HG02970 (cell line): ENCODE results near the gene IPMK.
"Not testable (repeated sequence)": the region's sequence is repeated elsewhere in the genome, so short reads cannot be mapped to it uniquely, and the experiment has no call there.

Experiments
- ATAC-seq: cut with Tn5 transposase; IDR thresholded peaks from one replicate; pipeline ENCODE4 v1.9.1; 2021; ENCODE audit warnings: mild to moderate bottlenecking, moderate library complexity, moderate number of reproducible peaks; ENCODE audit not compliant: unreplicated experiment, low FRiP score

Gene IPMK

DNA sequence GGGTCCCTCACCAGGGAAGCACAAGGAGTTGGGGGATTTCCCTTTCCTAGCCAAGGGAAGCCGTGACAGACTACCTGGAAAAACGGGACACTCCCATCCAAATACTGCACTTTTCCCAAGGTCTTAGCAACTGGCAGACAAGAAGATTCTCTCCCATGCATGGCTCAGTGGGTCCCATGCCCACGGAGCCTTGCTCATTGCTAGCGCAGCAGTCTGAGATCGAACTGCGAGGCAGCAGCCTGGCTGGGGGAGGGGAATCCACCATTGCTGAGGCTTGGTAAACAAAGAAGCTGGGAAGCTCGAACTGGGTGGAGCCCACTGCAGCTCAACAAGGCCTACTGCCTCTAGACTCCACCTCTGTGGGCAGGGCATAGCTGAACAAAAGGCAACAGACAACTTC is 37.8 kb downstream of the IPMK start:
- ATAC-seq, result not testable (repeated sequence)

DNA sequence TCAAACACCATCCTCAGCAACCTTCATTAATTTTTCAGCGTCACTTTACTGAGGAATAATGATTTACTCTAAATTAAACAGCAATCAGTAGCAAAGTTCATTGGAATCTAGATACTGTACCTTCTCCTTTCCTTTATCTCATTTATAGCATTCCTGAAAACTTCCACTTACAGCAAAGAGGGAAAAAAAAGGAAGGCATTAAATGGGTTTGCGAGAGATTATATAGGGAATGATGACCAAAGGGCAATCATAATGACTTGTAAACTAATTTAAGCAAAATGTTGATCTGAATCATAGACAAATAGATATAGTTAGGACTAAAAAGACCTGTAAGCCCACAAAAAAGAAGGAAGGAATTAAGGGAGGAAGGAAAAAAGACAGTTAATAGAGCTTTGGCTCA is 42.0 kb downstream of the IPMK start:
- no peak for ATAC-seq

DNA sequence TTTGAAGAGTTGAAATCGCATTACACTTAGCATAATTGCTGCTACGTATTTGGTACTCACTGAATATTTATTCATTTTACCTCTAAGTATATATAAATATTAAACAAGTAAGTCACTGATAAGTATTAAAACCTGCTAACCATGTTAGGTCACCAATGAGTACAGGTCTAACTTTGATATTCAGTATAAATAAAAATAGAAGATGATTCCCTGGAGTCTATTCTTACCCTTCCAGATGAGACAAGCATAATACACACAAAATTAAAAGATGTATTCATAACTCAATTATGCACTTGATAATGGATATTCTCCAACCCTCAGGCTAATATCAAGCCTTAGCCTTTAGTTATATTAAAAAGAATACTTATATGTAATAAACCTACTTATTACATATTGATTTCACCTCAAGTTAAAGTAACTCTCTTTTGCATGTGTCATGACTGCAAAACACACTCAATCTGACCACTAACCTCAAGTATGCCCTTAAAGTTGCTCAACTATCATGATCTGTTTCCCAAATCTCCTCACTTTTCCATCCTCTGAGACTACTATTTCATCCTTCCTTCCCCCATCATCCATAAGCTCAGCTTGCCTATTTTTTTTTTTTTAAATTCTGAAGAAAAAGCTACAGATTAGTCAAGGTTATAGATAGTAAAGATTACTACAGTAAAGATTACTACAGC is 46.8 kb downstream of the IPMK start:
- no peak for ATAC-seq

DNA sequence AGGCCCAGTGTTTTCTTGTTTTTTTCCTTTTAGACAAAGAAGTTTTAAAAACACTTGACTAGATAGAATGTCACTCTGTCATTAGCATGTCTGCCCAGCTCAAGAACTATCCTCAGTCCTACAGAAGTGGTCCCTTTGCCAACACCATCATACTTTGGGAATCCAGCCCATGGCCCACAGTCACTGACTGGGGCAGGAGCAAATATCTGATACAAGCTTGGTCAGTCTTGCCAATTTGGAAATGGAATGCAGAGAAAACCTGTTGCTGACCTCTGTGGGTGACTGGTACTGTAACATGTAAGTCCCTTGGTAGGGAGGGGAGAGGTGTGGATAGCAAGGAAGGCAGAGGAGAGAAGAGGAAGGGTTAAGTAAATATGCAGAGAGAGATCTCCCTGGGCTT is 47.8 kb downstream of the IPMK start:
- ATAC-seq, result no peak

DNA sequence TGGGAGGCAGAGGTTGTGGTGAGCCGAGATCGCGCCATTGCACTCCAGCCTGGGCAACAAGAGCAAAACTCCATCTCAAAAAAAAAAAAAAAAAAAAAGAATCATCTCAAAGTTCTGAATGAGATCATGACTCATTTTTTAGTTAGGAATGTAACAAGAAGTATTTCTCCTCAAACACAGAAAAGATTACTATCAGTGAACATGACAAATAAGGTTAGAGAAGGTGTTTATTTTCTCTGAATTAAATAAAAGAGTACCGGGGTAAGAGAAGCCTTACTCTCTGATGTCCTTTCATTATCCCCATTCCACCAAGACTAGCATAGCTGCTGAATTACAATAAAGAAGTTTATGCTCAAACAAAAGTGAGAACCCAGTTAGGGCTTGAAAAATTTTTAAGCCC is 50.1 kb downstream of the IPMK start:
- no peak for ATAC-seq

DNA sequence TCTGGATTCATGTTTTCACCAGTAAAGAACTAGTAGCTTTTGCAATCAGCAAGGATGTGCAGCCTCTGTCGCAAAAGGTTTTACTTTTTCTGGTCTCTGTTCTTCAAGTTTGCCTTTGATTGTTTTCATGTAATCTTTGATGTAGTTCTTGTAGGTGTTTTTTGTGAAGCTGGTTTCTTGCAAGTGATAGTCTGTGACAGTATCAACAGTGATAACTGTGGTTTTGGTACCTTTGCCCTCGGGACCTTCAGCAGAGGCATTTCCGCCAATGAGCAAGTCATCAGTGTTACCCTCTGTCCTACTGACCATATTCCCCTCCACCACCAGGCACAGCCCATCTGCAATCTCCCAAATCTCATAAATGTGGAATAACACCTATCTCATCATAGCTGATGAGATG is 55.1 kb downstream of the IPMK start:
- ATAC-seq, result no peak

DNA sequence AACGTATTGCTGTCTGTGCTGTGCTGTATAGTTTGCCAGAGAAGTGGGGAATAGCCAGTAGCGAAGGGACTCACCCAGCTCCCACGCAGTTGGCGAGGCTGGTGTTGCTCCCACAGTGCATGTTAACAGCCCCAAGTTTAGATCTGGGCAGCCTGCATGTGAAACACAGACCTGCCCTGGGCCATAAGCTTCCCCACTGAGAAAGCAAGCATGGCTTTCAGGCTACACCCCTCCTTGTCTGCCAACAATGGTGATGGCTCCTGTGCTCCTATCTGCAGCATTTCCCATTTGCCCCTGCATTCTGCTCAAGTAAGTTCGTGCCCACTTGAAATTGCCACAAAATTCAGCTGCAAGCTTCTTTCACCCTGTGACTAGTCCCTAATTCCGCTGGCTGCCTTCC is 57.5 kb downstream of the IPMK start:
- ATAC-seq, result no peak

DNA sequence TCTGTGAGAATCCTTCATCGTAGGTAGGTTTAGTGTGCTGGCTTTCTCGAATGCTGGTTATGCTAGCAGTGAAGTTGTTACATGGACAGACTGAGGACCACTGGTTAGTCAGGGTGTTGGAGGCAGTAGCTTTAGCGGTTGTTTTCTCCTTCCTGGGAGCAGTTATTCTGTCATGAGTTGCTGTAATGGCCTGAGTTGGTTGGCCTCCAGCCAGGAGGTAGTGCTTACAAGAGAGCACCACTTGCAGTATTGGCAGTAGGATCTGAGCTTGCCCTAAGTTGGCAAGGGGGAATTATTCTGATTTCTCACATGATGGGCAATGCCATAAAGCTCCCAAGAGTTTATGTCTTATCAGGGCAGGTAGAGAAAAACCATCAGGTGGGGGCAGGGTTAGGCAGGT is 58.0 kb downstream of the IPMK start:
- ATAC-seq, result no peak

DNA sequence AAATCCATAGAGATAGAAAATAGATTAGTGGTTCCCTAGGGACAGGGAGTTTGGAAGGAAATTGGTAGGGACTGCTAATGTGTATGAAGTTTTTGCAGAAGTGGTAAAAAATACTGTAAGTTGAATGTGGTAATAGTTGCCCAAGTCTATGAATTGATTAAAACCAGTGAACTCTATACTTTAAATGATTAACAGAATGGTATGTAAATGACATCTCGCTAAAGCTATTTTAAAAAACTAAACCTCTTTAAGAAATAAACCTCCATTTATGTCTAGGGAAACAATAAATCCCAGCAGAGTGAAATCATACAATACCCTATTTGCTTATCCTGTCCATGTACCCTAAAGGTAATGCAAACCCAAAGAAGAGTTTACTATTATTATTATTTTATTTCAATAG is 61.4 kb downstream of the IPMK start:
- no peak for ATAC-seq

DNA sequence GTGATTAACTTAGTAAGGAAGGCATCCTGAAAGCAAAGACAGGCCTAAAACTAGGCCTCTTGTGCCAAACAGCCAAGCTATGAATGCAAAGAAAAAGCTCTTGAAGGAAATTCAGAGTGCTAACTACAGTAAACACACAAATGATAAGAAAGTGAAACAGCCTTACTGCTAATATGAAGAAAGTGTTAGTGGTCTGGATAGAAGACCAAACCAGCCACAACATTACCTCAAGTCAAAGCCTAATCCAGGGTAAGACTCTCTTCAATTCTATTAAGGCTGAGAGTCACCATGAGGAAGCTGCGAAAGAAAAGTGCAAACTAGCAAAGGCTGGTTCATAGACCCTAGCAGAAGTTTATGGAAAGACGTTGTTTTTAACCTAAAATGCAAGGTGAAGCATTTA is 66.0 kb downstream of the IPMK start:
- no peak for ATAC-seq

DNA sequence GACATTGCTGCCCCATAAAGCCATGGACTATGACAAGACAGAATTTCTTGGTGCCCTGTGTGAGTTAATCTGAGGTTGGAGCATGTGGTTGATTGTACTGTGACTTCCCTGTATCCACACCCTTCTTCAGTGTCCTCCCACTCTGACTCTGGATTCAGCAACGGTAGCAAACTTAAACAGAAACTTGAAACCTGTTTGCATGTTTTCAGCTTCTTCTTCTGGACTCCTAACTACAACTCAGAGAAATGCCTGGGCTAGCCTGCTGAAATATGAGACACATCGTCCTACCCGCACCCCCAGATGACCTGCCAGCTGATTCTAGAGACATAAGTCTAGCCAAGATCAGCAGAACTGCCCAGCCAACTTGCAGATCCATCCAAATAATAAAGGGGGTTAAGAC is 78.4 kb downstream of the IPMK start:
- ATAC-seq, result no peak

DNA sequence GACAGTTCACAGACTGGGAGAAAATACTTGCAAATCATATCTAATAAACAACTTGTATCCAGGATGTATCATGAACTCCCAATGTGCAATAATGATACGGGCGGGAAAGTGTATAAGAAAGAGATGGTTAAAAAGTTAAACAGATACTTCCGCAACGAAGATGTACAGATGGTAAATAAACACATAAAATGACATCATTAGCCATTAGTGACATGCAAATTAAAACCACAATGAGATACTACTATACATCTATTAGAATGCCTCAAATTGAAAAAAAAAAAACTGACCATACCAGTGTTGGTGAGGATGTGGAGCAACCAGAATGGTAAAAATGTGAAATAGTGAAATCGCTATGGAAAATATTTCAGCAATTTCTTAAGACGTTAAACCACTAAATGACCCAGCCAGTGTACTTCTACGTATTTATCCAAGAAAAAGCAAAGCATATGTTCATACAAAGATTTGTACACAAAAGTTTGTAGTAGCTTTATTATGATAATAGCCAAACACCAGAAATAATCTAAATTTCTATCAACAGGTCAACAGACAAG is 83.5 kb downstream of the IPMK start:
- no peak for ATAC-seq

DNA sequence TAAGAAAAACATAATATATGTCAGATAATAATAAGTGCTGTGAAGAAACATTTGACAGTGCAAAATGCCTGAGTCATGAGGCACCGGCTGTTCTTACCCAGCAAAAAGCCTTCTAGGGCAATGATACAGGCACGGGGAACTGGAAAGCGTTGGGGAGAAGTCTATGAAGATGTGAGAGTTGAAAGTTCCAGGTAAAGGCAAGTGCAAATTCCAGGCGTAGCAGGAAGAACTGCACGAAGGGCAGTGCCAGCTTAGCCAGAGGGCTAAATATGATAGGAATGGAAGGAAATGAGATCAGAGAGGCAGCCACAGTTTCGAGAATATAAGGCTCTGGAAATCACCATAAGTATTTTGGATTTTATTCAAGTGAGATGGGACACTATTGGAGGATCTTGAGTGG is 87.0 kb downstream of the IPMK start:
- ATAC-seq, result no peak

DNA sequence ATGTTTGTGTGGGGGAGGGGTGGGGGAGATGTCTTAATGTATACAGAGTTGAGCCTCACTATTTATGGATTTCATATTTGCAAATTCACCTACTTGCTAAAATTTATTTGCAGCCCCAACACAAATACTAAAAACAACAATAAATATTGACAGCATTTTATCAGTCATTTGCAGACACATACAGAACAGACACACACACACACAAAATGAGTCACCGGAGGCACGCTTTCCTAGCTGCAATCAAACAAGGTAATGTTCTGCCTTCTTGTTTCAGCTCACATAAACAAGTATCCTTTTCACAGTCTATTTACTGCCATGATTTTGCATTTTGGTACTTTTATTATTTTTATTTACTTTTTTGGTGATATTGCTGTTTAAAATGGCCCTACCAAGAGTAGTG is 88.5 kb downstream of the IPMK start:
- ATAC-seq, result no peak

DNA sequence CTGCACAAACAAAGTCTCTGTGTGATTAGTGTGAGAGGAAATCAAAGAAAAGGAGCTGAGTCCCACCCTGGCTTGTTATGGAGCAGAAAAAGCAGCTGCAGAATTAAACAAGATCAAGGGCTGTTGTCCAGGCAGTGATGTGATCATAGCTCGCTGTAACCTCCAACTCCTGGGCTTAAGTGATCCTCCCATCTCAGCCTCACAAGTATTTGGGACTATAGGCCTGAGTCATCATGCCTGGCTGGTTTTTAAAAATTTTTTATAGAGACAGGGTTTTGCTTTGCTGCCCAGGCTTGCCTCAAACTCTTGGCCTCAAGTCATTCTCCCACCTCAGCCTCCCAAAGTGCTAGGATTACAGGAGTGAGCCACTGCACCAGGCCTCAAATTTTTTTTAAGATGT is 88.9 kb downstream of the IPMK start:
- no peak for ATAC-seq

DNA sequence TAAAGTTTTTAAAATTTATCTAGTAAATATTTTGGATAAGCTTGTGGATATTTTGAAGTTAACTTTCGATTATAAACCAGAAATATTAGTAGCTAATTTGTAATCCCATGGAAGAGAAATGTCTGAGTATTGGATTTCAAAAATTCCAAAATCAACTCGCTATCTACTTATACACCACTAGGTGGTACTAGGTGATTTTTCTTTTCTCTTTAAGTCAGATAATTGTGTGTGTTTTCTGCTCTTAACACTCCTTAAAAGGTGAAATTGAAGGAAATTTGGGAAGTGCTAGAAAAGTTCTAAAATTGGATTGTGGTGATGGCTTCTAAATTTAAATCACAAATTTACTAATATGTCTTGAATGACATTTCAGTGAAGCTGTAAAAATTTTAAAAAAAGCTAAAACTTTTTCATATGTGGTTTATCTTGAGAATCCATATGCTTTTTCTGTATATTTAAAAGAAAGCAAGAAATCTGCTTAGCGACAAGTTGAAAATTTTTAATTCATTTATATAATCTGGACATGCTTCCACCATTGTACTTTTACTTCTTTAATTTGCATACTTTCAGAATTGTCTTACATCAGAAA is 90.2 kb downstream of the IPMK start:
- no peak for ATAC-seq

DNA sequence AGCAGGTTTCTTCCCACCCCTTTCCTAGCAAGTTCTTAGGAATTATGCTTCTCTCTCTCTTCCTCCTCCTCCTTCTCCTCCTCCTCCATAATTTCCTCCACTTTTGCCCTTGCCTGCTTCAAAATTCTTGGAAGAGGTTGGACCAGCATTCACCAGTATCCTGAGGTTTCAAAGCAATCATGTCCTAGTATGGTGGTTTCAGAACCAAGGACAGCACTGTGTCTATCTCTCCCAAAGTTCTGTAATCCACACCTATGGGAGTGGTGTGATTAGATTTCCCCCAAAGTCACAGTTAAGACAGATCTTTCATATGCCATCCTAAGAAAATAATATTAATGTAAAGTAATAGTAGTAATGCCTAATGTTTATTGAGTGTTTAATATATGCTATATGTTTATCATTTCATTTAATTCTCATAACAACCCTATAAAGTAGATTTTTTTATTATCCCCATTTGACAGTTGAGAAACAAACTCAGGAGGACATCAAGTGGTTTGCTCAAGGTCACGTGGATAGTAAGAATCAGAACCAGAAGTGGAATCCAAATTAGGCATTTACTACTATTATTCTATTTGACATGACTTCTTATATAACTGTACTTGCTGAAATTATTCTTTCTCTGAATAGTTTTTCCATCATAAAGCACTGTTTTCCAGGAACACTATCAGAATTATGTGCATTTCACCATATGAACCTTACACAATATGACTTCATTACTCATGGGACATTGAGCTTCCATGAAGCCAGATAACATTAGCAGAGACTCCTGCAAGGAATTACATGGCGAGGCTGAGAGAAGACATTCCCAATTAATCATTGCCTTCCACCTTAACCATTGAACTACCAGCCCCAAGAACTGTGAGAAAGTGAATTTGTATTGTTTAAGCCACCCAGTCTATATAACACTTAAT is 91.4 kb downstream of the IPMK start:
- ATAC-seq, result no peak

DNA sequence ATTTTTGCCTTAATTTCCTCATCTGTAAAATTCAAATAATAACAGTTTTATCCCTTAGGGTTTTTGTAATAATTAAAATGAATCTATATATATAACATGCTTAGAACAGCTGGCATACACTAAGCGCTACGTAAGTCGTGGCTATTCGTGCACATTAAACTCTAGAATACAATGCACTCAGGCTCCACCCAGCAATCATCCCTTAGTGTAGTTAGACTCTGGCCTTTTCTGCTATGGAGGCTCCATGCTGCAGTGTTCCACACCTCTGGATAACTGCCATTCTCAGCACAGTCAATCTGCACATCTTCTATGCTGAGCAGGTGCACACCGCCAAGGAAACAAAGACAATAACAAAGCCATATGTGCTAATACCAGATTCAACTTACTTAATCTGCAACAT is 92.9 kb downstream of the IPMK start:
- no peak for ATAC-seq

DNA sequence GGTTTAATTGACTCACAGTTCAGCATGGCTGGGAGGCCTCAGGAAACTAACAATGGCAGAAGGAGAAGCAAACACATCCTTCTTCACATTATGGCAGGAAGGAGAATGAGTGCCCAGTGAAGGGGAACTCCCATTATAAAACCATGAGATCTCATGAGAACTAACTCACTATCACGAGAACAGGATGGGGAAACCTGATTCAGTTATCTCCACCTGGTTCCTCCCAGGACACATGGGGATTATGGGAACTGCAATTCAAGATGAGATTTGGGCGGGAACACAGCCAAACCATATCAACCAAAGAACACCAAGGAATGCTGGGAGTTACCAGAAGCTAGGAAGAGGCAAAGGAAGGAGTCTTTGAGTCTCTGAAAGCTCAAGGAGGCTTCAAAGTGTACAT is 94.3 kb downstream of the IPMK start:
- no peak for ATAC-seq

DNA sequence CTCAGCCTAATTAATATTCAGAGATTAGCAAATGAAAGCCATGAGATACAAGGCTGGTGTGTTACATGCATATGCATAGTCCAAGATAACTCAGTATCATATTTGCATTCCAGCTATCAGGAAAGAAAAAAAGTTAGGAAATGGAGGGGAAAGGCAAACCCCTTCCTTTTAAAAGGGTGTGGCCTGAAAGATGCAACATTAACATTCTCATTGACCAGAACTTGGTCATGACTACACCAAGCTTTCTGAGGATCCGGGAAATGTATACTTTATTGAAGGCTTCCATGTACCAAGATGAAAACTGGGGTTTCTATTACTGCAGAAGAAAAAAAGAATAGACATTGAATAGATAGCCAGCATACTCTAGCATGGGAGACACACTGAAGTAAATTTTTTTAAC is 96.5 kb downstream of the IPMK start:
- no peak for ATAC-seq

DNA sequence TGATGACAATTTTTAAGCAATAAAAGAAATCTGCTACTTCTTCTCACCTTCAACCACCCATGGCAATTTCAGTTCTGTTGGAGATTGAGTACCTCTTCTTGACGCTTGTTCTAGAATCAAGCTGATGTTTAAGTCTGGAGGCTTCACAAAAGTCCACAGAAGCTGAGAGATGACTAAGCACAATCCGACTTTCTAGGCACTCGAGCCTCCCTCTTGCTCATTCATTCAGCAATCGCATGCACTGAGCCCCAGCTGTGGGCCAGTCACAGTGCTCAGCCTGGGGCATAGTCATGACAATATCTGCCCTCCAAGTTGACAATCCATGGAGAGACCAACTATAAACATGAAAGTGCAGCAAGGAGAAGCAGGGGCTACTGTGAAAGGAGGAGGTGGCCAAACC is 103.2 kb downstream of the IPMK start:
- ATAC-seq, result no peak
